GM23248 (cell line): Measurements from ENCODE around the gene PTPN2.

ENCODE experiments used
- EZH2 ChIP-seq: fragments of 200-600 bp; sonication (generic); IDR thresholded peaks from 2 replicates; pipeline ENCODE4 v1.6.1; 2018; ENCODE audit warnings: antibody characterized with exemption, mild to moderate bottlenecking; ENCODE audit not compliant: insufficient read depth, poor library complexity, severe bottlenecking
- EZH2phosphoT487 ChIP-seq: fragments of 200-600 bp; sonication (generic); IDR thresholded peaks from 2 replicates; pipeline ENCODE4 v1.6.1; 2018; ENCODE audit warnings: antibody characterized with exemption, moderate library complexity, mild to moderate bottlenecking, low read depth; ENCODE audit not compliant: insufficient read depth

DNA sequence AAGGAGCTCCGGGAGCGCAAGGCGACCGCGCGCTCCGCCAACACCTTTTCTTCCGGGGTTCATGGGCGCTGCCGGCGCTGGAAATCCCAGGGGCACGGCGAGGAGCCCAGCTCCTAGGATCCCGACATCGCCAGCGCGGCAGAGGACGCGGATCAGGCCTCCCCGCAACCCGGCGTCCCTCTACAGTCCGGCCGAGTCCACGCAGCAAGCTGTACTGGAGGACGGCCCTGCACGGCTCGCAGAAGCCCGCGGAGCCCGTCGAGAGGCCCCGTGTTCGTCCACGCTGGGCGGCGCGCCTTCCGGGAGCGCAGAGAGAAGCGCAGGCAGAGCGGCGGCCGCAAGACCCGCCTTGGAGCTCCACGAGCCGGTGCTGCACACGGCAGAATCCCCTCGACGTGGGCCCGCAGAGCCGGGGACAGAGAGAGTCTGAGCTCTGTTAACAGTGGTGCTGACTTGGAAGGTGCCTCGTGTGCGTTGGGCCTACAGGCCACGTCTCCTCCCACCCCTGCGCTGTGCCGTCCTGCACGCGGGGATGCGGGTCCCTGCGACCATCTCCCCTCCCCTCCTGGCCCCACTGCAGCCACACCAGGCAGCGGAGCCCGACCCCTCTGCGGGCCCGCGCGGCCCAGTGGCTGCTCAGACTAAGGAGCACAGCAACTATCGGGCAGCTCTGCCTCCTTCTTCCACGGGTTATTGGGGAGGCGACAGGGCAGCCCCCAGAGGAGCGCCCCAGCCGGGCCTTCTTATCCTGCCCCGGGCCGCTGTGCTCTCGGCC is 28.1 kb upstream of the PTPN2 start:
- TF ChIP-seq EZH2 = no peak
- TF ChIP-seq EZH2phosphoT487 = no peak
